Measurements from ENCODE around the gene HTR3C.

Gene HTR3C

GRCh38 chr3:184092199-184092598 lies 39.4 kb downstream of the HTR3C start:
- no peak overlapping the region for H3K4me3 ChIP-seq (ENCODE audit: insufficient read length, low read depth)
- H3K36me3 ChIP-seq (ENCODE audit: insufficient read depth, insufficient read length, low read length) = no peaks in the 10 kb centered on the region
- DNase-seq (ENCODE audit: low read depth, low spot score) = no peak
- H3K9ac ChIP-seq (ENCODE audit: insufficient read length, low read depth) = no peak overlapping the region
- TF ChIP-seq ZNF274 (IDR thresholded peaks at IDR 0.05; ENCODE audit: low read depth, low read length) (no peak), SUZ12 (IDR thresholded peaks at IDR 0.05; ENCODE audit: extremely low read depth, insufficient read depth, insufficient read length) (no peak), YY1 (IDR thresholded peaks at IDR 0.05; ENCODE audit: insufficient read depth, insufficient read length) (no peak)
- no peaks in the 10 kb centered on the region for H3K27me3 ChIP-seq (ENCODE audit: insufficient read depth, insufficient read length)
- H3K4me1 ChIP-seq (ENCODE audit: insufficient read depth, insufficient read length) = no peaks in the 10 kb centered on the region
- H3K9me3 ChIP-seq (ENCODE audit: insufficient read depth, low read length) = peaks cover 23% of the 10 kb centered on the region

- H3K27me3 ChIP-seq (ENCODE audit: insufficient read depth, insufficient read length) = no peaks in the 10 kb centered on the region
- no peak within 1 kb of the TSS for H3K4me3 ChIP-seq (ENCODE audit: insufficient read length, low read depth)
- no peak within 1 kb of the TSS for H3K9ac ChIP-seq (ENCODE audit: insufficient read length, low read depth)
- no peak for DNase-seq (ENCODE audit: low read depth, low spot score)
- no peak for TF ChIP-seq YY1 (IDR thresholded peaks at IDR 0.05; ENCODE audit: insufficient read depth, insufficient read length)
- no peak for TF ChIP-seq SUZ12 (IDR thresholded peaks at IDR 0.05; ENCODE audit: extremely low read depth, insufficient read depth, insufficient read length)
- TF ChIP-seq ZNF274 (IDR thresholded peaks at IDR 0.05; ENCODE audit: low read depth, low read length) = no peak
- no peaks in the 10 kb centered on the region for H3K36me3 ChIP-seq (ENCODE audit: insufficient read depth, insufficient read length, low read length)
- H3K9me3 ChIP-seq (ENCODE audit: insufficient read depth, low read length) = peaks cover 16% of the 10 kb centered on the region
- no peaks in the 10 kb centered on the region for H3K4me1 ChIP-seq (ENCODE audit: insufficient read depth, insufficient read length)
Observed at GRCh38 chr3:184096811-184097383, 44.0 kb downstream of the HTR3C start, which contains the start of gene HTR3E. HTR3E (plus strand) TSS chr3:184097064; CDS start chr3:184097530, 466 bp downstream.

- H3K36me3 ChIP-seq (ENCODE audit: insufficient read depth, insufficient read length, low read length) = no peaks in the 10 kb centered on the region
- TF ChIP-seq SUZ12 (IDR thresholded peaks at IDR 0.05; ENCODE audit: extremely low read depth, insufficient read depth, insufficient read length) (no peak), YY1 (IDR thresholded peaks at IDR 0.05; ENCODE audit: insufficient read depth, insufficient read length) (no peak), ZNF274 (IDR thresholded peaks at IDR 0.05; ENCODE audit: low read depth, low read length) (no peak)
- H3K9ac ChIP-seq (ENCODE audit: insufficient read length, low read depth) = no peak overlapping the region
- no peak overlapping the region for H3K4me3 ChIP-seq (ENCODE audit: insufficient read length, low read depth)
- no peaks in the 10 kb centered on the region for H3K27me3 ChIP-seq (ENCODE audit: insufficient read depth, insufficient read length)
- H3K4me1 ChIP-seq (ENCODE audit: insufficient read depth, insufficient read length) = no peaks in the 10 kb centered on the region
- H3K9me3 ChIP-seq (ENCODE audit: insufficient read depth, low read length) = peaks cover 9% of the 10 kb centered on the region
- DNase-seq (ENCODE audit: low read depth, low spot score) = no peak
Observed at GRCh38 chr3:184097556-184097955, 44.7 kb downstream of the HTR3C start.

- no peak overlapping the region for H3K9ac ChIP-seq (ENCODE audit: insufficient read length, low read depth)
- TF ChIP-seq SUZ12 (IDR thresholded peaks at IDR 0.05; ENCODE audit: extremely low read depth, insufficient read depth, insufficient read length) (no peak), ZNF274 (IDR thresholded peaks at IDR 0.05; ENCODE audit: low read depth, low read length) (no peak), YY1 (IDR thresholded peaks at IDR 0.05; ENCODE audit: insufficient read depth, insufficient read length) (no peak)
- H3K4me3 ChIP-seq (ENCODE audit: insufficient read length, low read depth) = no peak overlapping the region
- H3K9me3 ChIP-seq (ENCODE audit: insufficient read depth, low read length) = no peaks in the 10 kb centered on the region
- DNase-seq (ENCODE audit: low read depth, low spot score) = no peak
- no peaks in the 10 kb centered on the region for H3K4me1 ChIP-seq (ENCODE audit: insufficient read depth, insufficient read length)
- H3K36me3 ChIP-seq (ENCODE audit: insufficient read depth, insufficient read length, low read length) = no peaks in the 10 kb centered on the region
- no peaks in the 10 kb centered on the region for H3K27me3 ChIP-seq (ENCODE audit: insufficient read depth, insufficient read length)
Observed at GRCh38 chr3:184099806-184100686, 47.2 kb downstream of the HTR3C start.

Measured in NT2/D1 (cell line).